ENCODE measurements around the gene ATP7B.
"Not testable (repeated sequence)": the region's sequence is repeated elsewhere in the genome, so short reads cannot be mapped to it uniquely, and the experiment has no call there.

The ATP7B gene

DNA sequence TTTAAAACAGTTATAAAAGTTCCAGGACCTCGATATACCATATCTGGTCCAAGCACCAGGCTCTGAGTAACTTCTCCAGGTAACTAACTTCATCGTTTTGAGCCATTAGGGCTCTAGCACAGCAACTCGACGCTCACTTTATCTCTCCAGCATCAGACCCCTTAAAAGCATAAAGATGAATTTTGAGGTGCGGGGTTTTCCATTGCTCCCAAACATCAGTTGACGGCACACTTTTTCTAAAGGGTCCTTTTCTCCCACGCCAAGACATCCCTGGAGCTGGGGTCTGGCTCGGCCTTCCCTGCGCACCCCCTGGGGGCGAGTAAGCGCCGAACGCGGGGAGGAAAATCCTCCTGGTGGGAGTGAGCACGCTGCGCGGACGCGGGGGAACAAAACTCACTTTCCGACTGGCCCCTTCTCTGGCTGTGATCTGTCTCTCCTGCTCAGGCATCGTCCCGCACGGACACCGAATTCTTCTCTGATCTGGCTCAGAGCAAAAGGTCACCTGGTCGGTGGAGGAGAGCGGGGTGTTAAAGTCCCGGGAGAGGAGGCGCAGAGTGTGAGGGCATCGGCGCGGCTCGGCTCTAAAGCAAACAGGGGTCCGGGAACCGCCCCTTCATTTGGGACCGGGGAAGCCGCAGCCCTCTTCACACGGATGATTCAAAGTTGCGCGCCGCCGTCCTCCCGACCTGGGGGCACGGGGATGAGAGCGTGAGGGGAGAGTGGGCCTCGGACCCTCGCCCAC is at the start of gene ATP7B:
Gene ATP7B, minus strand, starts transcription at position 561 of the 742 bp plus-strand sequence. Its CDS starts 113 bp downstream, at position 448.
- DNase-seq = peak; percentile 10

- no peak for DNase-seq
Measured at GRCh38 chr13:52053460-52053859, 42.2 kb upstream of the ATP7B start.

GRCh38 chr13:52051400-52051799 is 40.1 kb upstream of the ATP7B start:
- no peak for DNase-seq

GRCh38 chr13:52048516-52048915 is 37.3 kb upstream of the ATP7B start:
- peak; percentile 20 for DNase-seq

- no peak for DNase-seq
Measured at GRCh38 chr13:52047463-52047862, 36.2 kb upstream of the ATP7B start.

GRCh38 chr13:52043675-52044074 is 32.4 kb upstream of the ATP7B start:
- no peak for DNase-seq

DNA sequence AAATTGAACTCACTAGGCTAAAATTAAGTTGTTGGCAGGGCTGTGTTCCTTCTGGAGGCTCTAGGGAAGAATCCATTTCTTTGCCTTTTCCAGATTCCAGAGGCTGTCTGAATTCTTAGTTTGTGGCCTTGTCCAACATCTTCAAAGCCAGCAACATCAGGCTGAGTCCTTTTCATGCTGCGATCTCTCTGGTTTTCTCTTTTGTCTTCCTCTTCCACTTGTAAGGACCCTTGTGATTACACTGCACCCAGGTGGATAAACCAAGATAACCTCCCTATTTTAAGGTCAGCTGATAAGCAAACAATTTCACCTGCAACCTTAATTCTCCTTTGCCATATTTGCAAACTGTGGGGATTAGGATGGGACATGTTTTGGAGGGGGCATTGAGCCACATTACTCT is 24.8 kb upstream of the ATP7B start:
- no peak for DNase-seq

DNA sequence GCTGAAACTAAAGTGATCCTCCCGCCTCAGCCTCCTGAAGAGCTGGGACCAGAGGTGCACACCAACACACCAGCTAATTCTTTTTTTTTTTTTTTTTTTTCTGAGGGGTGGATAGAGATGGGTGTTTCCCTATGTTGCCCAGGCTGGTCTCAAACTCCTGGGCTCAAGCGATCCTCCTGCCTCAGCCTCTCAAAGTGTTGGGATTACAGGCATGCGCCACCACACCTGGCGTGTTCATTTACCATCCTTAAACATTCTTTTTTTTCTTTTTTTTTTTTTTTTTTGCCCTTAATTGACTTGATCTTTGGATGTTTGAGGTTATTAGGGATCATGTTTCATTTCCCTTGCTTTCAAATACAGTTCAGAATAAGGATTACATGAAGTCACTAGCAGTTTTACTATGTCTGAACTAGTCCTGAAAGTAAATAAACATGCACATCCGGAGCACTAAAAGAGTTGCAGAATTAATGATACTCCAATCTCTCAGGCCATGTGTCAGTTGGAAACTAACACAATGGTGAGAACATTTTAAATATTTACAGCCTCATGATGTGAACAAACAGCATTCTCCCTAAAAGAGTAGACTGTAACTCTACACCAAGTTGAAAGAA is 23.5 kb upstream of the ATP7B start:
- no peak for DNase-seq

GRCh38 chr13:52033039-52033438 is 21.8 kb upstream of the ATP7B start:
- DNase-seq = no peak

GRCh38 chr13:52030401-52030800 is 19.2 kb upstream of the ATP7B start:
- DNase-seq = not testable (repeated sequence)

GRCh38 chr13:52029569-52029968 is 18.3 kb upstream of the ATP7B start:
- DNase-seq = no peak

GRCh38 chr13:52027832-52028231 is 16.6 kb upstream of the ATP7B start:
- no peak for DNase-seq

DNA sequence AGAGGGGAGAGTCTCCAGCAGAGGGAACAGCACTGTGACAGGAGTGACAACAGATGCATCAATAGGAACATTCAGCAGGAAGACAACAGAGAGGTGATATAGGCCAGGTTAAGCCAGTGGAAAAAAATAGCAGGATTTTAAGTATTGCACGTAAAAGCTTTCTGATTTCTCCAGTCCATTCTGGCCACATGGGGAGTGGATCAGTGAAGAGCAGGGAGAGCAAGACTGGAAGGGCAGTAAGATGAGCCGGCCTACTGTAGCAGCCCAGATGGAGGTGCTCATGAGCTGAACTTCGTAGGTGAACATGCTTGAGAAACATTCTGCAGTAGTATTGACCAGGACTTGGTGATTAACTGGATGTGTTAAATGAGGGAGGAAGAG is 15.0 kb upstream of the ATP7B start:
- no peak for DNase-seq

- no peak for DNase-seq
Measured at GRCh38 chr13:52025475-52026245, 14.4 kb upstream of the ATP7B start.

DNA sequence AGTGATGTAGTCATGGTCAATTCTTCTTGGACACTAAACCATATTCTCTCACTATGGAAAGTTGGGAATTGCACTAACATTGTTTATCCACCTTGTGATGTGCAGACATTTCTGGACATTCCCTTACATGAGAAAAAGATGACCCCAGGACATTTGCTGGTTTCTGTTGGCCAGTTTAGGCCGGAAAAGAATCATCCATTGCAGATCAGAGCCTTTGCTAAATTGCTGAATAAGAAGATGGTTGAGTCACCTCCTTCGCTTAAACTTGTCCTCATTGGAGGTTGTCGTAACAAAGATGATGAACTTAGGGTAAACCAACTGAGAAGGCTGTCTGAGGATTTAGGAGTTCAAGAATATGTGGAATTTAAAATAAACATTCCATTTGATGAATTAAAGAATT is 13.2 kb upstream of the ATP7B start, which contains the start of gene UTP14C:
Gene UTP14C, plus strand, starts transcription at position 211 of the 400 bp plus-strand sequence. CDS start 4,114 bp downstream, outside the sequence.
- DNase-seq = no peak

GRCh38 chr13:52022356-52022755 is 11.1 kb upstream of the ATP7B start:
- no peak for DNase-seq

DNA sequence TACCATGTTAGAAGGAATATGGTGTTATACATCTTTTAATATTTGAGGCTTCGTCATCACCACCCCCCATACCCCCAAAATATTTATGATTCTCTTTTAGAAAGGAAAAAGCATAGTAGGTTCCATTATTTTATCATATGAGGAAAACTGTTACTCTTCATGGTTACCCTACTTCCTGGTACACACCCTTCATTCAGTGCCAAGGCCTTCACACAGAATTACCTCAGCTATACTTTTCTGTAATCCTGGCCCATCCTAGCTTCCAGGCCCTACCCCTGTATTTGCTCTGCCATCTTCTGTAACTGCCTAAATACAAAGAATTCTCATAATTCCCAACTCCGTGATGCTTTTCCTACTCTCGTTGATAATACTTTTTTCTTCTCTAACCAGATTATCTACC is 8.9 kb upstream of the ATP7B start:
- DNase-seq = no peak

DNA sequence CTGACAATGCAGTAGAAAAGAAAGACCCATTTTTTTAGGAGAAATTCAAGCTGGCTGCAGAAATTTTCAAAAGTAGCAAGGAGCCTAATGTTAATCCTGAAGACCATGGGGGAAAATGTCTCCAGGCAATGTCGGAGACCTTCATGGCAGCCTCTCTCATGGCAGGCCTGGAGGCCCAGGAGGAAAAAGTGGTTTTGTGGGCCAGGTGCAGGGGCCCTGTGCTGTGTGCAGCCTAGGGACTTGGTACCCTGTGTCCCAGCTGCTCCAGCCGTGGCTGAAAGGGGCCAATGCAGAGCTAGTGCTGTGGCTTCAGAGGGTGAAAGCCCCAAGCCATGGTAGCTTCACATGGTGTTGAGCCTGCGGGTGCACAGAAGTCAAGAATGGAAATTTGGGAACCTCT is 5.0 kb upstream of the ATP7B start:
- DNase-seq = no peak

- DNase-seq = no peak
Measured at GRCh38 chr13:52012512-52012836, 1.2 kb upstream of the ATP7B start.

- peak; percentile 98 for DNase-seq
Measured at GRCh38 chr13:52011632-52012511, 622 bp upstream of the ATP7B start, which contains the start of gene ALG11. Gene ALG11, plus strand, starts transcription at chr13:52012398. Its CDS starts 21 bp downstream, at chr13:52012419.

GRCh38 chr13:52009946-52010345 is 1.3 kb downstream of the ATP7B start:
- DNase-seq = no peak

DNA sequence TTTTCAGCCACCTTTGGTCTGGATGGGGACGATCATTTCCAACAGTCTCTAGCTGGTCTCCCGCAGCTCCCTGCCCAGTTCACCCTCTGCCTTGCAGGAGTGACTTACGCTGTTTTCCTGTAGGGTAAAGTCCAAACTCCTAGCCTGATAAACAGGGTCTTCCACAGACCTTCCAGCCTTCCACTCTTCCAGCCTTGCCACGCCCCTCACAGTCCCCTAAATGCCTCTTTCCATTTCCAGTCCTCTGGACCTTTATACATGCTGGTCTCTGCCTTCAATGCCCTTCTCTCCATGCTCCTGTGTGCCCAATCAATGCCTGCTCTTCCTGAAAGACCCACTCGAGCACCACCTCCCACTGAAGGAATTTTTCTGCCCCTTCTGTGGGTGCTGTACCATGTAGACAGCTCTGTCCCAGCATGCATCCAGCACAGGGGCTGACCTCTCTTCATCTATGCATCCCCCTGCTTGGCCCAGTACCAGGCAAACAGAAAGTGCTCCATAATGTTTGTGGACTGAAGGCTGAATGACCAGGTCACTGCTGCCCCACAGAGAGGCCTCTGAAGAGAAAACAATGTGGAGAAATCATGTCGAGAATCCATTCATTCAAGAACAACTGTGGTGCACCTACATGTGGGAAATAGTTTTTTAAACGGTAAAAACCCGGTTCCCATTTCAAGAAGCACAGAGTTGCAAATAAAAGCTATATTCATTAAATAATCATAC is 4.6 kb downstream of the ATP7B start:
- DNase-seq = no peak
